ENCODE results near the gene TLCD3B.
A peak's percentile ranks its signal among the peaks of the same experiment; 100 is the strongest.
"Not testable (repeated sequence)": the region's sequence is repeated elsewhere in the genome, so short reads cannot be mapped to it uniquely, and the experiment has no call there.

TLCD3B gene

DNA sequence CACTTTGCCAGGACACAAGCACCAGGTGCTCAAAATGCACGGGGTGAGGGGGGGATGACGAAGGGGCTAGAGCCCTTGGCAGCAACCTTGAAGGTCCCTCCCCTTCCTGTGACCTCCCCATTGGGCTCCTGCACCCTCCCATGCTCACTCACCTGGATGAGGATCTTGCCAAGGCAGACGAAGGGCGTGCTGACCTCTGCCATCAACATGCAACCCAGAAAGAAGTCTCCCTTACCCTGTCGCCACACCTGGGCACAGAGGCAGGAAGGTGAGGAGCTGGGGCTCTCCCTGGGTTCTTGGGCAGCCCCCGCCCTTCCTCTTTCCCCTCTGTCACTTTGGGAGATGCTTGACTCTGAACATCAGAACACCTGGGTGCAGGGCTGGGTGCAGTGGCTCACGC, 5.5 kb downstream of the TLCD3B start:
- DNase-seq (ENCODE audit: low read depth) = no peak

DNA sequence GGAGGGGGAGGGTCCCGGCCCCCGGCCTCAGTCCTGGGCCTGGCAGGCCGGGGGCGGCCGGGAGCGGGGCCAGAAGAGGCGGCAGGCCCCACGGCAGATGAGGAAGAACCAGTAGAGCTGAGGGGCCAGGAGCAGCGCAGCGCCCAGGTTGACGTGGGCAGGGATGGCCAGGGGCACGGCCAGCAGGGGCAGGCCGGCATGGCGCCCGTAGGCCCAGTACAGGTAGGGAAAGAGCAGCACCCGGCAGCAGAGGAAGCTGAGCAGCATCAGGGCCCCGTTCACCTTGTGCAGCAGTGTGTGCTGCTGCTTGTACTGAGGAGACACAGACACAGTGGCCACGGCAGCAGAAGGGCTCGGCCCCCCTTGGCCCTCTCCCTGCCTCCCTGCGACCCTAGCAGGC, 5.9 kb downstream of the TLCD3B start:
- no peak for DNase-seq (ENCODE audit: low read depth)

DNA sequence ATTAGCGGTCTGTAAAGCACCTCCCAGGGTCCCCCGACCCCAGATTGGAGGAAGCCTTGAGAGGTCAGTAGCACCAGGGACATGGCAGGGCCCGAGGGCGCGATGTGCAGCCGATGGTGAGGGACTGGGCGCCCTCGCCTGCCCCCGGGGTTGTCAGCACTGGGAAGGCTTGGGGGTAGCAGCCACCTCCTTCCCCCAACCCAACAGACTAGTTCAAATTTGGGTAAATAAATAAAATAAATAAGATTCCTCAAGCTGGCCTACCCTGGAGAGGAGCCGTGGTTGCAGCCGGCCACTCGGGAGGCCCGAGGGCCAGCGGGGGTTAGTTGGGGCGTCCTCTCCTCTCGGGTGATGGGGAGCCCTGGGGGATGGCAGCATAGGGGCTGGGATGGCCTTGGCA, 6.6 kb downstream of the TLCD3B start:
- no peak for DNase-seq (ENCODE audit: low read depth)

DNA sequence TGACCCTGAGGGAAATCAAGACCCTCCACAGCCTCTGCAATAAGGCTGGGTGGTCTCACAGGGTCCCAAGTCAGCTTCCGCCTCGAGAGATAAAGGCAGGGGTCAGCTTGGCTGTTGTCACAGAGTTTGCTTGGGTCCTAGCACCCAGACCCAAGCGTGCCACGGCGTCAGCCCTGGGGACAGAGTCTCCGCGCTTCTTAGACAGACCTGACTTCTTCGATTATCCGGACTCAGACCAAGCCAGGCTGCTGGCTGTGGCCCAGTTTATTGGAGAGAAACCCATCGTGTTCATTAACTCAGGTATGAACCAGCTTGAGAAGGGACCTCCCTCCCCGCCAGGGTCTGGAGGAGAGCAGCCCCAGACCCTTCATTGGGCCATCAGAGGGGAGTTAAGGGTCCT, 7.5 kb downstream of the TLCD3B start:
- DNase-seq (ENCODE audit: low read depth) = no peak

DNA sequence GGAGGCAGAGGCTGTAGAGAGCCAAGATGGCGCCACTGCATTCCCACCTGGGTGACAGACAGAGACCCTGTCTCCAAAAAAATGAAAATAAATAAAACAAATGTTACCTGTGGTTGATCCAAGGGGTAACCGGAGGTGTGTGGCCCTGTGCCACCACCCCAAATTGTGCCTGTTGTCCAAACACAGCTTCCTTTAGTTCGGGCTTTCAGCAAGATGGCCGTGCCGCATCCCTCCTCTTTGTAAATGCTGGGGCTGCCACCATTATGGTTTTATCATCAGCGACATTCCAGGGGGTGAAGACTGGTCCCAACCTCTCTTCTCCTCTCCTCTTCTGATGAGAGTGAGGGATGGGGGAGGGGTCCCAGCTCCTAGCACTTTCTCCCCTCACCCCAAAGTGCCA, 8.2 kb downstream of the TLCD3B start, which contains the start of gene C16orf92:
C16orf92 (plus strand) TSS at position 312 of the 400 bp plus-strand sequence. CDS start 143 bp downstream, outside the sequence.
- no peak for DNase-seq (ENCODE audit: low read depth)

DNA sequence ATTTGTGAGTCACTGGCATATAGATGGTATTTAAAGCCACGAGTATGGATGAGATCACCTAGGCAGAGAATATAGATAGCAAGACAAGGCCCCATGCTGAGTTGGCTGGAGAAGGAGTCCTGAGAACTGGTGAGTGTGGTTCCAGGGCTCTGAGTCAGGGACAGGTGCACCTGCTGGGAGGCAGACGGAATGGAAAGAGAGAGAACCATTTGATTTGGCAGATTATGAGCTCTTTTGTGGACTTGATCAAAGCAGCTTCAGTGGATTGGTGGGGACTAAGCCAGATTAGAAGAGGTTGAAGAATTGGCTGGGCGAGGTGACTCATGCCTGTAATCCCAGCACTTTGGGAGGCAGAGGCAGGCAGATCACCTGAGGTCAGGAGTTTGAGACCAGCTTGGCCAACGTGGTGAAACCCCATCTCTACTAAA, 12.3 kb downstream of the TLCD3B start:
- DNase-seq (ENCODE audit: low read depth) = no peak

DNA sequence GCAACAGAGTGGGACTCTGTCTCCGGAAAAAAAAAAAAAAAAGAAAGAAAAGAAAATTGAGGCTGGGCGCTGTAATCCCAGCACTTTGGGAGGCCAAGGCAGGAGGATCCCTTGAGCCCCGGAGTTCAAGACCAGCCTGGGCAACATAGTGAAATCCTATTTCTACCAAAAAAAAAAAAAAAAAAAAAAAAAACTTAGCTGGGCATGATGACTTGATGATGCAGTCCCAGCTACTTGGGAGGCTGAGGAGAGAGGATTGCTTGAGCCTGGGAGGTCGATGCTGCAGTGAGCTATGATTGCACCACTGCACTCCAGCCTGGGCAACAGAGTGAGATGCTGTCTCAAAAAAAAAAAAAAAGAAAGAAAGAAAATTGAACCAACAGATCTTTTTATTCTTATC, 13.1 kb downstream of the TLCD3B start:
- DNase-seq (ENCODE audit: low read depth) = not testable (repeated sequence)

DNA sequence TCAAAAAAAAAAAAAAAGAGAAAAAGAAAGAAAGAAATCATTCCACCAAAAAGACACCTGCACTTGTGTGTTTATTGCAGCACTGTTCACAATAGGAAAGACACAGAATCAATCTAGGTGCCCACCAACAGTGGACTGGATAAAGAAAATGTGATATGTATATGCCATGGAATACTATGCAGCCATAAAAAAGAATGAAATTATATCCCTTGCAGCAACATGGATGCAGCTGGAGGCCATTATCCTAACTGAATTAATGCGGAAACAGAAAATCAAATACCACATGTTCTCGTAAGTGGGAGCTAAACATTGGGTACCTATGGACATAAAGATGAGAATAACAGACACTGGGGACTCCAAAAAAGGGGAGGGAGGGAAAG, 13.8 kb downstream of the TLCD3B start:
- DNase-seq (ENCODE audit: low read depth) = no peak

DNA sequence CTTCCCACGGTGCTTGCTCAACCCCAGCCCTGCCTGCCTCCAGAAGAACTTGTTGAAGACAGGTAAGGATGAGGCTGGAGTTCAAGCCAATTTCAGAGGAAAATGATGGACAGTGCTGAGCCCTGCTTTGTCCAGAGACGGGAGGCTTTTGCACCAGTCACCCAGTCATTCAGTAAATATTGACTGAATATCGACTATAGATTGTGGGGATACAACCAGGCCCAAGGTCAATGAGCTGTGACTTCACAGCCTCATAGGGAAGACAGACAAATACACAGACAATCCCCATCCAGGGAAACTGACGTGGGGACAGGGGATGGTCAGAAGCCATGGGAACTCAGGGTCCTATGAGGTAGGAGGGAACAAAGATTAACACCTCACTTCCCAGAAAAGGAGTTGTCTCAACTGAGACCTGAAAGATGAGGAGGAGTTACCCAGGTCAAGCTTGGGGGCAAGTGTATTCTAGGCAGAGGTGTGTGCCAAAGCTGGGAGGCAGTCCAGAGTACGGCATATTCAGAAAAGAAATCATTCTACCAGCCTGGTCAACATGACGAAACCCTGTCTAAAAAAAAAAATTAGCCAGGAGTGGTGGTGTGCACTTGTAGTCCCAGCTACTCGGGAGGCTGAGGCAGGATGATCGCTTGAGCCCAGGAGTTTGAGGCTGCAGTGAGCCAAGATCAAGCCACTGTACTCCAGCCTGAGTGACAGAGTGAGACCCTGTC, 14.4 kb downstream of the TLCD3B start:
- no peak for DNase-seq (ENCODE audit: low read depth)

DNA sequence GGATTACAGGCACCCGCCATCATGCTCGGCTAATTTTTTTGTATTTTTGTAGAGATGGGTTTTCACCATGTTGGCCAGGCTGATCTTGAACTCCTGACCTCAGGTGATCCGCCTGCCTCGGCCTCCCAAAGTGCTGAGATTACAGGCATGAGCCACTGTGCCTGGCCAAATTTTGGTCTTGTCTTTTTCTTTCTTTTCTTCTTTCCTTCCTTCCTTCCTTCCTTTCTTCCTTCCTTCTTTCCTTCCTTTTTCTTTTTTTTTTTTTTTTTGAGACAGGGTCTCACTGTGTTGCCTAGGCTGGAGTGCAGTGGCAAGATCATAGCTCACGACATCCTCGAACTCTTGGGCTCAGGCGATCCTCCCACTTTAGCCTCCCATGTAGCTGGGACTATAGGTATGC, 15.6 kb downstream of the TLCD3B start:
- DNase-seq (ENCODE audit: low read depth) = not testable (repeated sequence)

DNA sequence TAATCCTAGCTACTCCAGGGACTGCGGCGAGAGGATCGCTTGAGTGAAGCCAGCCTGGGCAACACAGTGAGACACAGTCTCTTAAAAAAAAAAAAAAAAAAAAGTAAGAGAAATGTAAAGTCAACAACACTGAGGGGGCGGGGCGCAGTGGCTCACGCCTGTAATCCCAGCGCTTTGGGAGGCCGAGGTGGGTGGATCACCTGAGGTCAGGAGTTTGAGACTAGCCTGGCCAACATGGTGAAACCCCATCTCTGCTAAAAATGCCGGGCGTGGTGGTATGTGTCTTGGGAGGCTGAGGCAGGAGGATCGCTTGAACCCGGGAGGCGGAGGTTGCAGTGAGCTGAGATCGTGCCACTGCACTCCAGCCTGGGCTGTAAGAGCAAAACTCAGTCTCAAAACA, 18.5 kb downstream of the TLCD3B start:
- DNase-seq (ENCODE audit: low read depth) = not testable (repeated sequence)

DNA sequence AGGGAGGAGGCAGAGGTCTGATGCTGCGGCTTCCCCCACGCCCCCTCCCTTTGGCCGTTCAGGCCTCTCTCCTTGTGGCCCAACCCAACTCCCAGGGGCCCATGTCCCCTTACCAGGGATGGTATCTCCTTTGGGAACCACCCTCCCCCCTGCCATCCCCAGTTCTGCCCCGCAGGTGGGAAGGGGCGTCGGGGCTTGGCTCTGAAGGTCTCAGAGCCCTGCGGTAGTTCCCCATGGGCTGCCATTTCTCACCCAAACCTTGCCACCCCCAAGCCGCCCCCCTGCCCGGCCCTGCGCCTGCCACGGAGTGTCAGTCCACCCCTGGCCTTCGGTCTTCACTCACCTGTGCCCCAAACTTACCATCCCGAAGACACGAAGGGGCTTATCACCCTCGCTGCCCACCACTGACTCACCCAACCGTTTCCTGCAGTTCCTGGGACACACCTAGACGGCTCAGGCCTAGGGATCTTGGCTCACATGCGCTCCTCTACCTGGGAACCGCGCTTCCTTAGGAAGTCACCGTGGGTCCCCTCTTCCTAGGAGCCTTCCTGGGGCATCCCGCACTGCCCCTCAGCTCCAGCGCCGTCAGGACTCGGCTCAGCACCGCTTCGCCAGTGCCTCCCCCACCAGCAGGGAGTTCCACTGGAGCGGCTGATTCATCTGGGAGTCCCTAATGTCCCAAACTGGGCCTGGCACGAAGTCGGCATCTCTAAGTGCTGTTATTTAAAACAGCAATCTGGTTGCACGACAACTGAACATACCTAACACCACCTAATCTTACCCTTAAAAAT, 19.2 kb downstream of the TLCD3B start:
- no peak for DNase-seq (ENCODE audit: low read depth)

DNA sequence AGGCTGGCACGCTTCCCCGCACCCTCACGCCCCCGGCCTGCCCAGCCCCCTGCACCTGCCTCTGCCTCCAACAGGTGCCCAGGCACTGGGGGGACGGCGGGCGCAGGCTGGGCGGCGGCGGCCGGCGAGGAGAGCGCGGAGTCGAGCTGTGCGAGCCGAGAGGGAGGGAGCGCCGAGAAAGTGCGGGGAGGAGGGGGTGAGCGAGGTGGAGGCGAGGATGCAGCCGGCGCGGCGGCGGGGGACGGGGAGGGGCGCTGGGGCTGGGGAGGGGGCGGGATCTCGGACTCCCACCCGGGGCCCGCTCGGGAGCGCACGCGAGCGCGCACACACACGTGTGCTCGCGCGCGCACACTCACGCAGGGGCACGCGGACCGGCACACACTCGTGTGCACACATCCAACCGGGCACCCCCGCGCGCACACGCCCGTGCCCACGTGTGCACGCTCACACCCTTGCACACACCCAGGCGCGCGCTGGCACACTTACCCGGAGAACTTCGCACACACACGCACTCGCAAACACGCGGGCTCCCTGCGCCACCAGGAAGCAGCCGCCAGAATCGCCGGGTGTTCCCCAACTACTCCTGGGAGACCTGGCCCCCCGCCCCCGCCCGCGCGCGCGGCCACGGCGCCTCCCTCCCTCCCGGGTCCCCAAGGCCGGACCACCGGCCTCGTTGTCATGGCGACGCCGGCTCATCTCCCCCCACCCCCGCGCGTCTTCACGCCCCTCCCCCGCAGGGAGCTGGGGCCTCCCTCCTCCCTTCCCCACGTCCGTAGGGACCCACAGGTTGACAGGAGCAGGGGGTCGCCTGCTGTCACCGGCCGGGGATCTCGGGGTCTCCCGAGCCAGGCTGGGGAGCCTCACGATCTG, 20.0 kb downstream of the TLCD3B start, which contains the start of gene DOC2A:
DOC2A (minus strand) TSS at position 184 of the 870 bp plus-strand sequence. CDS start 805 bp downstream, outside the sequence.
- no peak for DNase-seq (ENCODE audit: low read depth)

DNA sequence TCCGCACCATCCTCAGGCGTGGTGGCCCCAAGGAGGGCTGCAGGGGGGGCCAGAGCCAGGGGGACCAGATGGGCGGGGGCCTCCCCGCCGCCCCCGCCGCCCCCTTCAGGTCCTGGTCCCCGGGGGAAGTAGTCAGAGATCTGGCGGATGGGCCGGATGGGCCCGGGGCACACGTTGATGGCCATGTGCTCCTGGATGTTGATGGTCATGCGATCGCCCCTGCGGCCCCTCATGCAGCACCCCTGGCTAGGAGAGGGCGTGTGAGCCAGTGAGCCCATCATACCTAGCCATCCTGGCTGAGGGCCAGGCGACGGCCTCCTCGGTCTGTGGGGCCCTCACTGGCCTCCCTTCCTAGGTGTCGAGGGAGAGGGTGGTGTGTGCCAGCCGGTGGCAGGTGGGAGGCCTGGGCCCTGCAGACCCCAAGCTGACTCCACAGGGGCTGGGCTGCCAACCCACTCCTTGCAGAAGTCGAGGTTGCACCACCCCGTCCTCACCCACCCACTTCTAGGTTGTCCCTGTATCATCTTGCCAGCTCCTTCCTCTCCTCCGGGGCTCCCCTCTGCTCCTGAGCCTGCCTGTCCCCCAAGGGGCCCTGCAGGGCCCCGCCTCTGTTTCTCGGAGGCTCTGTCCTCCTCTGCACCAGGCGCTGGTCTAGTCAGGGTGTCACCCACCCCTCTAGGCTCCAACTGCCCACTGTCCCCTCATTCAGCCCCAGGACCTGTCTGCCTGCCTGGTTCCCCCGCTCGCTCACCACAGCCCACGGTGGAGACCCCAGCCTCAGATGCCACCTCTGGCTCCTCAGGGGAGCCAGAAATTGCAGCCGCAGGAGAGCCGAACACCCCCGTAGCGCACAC, 20.9 kb downstream of the TLCD3B start:
- DNase-seq (ENCODE audit: low read depth) = no peak

DNA sequence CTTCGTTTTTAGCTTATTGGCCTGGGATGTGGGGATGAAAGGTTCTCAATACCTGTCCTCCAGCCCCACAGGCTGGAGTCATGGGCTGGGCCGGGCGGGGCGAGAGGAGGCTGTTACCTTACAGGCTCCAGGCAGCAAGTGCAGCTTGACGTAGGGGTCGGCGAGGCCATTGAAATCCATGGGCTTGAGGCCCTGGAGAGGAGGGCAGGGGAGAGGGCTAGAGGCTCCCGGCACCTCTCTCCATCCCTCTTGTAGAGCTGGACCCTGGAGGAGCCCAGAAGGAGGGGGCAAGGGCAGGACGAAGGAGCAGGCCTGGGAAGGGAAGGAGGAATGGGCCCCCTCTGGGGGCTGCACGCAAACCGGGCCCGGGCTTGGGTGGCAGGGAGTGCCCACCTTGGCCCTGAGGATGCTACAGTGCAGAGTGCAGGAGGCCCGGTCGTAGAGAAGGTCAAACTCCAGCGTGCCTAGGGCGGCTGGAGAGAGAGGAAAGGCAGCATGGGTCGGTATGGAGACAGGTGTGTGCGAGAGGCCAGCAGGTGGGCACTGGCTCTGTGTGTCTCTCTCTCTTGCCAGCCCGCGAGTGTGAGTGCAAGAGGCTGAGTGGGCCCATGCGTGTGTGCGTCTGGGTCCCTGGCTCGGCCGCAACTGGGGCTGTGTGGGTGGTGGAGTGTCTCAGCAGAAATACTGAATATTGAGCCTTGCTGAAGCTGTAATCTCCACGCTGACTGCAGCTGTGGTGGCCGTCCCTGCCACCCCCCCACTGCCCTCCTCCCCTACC, 21.8 kb downstream of the TLCD3B start:
- DNase-seq (ENCODE audit: low read depth) = no peak

DNA sequence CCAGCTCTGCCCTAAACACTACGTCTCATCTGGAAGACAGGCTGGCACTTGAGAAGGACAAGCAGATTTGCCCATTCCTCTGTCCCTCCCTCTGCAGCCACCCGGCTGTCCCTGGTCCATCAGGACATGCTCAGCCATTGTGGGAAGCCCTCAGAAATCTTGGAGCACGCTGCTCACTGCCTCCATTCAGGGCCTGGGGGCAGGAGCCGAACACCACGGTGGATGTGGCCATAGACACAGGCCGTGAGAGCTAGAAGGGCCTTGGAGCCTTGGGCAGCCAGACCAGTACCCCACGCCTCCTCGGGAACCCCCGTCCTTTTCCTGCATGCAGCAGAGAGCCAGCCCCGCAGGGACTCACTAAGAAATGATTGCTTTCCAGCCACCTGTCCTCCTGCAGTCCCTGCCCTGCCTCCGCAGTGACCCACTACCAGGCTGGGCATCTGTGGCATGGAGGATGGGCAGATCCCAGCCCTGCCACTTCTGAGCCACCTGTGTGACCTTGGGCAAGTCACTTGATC, 23.6 kb downstream of the TLCD3B start:
- no peak for DNase-seq (ENCODE audit: low read depth)

DNA sequence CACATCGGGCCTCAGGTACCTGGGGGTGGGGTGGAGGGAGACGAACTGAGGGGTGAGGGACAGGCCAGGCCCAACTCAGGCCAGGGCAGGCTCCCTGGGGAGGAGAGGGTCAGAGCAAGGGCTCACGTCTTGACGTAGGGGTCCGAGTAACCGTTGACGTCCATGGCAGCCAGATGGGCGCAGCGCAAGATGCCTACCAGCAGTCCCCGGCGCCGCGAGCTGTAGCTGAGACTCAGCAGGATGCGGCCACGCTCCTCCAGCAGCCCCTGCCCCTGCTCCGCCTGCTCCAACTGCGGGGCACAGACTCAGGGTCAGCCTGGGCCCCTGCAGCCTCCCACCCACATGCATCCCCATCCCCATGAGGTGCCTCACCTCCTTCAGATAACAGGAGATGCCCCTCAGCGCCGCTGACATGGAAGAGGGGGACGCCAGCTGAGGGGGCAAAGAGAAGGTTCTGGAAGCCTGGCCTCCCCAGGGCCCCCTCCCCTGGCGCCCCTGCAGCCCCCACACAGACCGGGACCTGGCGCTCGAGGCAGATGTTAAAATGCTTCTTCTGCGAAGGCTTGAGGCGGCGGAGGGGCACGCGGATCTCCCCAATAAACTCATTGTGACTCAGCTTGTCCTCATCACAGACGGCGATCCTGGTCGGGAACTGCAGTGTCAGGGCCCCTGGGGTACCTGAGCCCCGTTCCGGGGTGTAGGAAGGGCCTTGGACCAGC, 24.3 kb downstream of the TLCD3B start:
- no peak for DNase-seq (ENCODE audit: low read depth)

DNA sequence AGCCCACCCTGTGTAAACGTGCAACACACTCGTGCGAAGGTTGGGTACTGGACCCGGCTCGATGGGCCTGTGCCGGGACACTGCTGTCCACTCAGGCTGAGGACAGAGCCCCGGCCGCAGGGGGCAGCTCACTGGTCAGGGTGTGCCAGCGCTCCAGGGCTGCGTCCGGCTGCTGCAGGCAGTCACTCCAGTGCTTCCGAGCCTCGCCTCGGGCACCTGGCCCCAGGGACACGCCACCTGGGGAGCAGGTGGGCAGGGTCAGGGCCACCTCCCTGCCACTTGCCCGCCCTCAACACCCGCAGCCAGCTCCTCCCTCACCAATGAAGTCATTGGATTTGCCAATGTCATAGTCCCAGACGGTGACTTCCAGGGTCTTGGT, 25.0 kb downstream of the TLCD3B start:
- no peak for DNase-seq (ENCODE audit: low read depth)

DNA sequence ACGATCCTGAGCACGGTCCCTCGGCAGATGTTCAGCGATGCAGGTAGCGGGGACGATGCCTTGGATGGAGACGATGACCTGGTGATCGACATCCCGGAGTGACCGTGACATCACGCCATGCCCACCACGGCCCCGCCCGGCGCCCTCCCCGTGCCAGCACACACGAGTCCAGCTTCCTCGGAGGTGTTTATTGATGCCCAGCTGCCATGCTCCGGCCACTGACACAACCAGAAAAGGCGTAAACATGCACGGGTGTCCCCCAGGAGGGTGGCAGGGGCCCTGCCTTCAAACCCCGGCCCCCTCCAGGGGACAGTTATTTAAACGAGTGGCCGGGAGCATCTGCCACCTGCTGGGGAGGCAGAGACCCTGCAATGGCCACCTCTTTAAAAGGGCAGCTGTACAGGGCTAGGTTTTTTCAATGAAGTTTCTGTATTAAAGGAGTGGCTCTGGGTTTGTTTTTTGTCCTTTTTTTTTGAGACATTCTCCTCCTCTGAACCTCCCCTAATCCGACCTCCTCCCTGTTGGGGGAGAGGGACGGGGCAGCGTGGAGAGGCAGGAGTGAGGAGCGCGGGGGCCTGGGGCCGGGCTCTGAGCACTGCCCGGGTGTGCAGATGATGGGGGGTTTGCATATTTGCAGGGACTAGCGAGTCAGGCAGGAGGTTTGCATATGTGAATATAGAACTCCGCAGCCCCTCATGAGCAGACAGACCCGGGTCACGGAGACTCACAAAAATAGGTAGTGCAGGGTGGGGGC, 25.6 kb downstream of the TLCD3B start:
- peak; percentile 36 for DNase-seq (ENCODE audit: low read depth)

All from iris pigment epithelial cell (primary cell).